ENCODE results near the gene ACTR3.

The ACTR3 gene

DNA sequence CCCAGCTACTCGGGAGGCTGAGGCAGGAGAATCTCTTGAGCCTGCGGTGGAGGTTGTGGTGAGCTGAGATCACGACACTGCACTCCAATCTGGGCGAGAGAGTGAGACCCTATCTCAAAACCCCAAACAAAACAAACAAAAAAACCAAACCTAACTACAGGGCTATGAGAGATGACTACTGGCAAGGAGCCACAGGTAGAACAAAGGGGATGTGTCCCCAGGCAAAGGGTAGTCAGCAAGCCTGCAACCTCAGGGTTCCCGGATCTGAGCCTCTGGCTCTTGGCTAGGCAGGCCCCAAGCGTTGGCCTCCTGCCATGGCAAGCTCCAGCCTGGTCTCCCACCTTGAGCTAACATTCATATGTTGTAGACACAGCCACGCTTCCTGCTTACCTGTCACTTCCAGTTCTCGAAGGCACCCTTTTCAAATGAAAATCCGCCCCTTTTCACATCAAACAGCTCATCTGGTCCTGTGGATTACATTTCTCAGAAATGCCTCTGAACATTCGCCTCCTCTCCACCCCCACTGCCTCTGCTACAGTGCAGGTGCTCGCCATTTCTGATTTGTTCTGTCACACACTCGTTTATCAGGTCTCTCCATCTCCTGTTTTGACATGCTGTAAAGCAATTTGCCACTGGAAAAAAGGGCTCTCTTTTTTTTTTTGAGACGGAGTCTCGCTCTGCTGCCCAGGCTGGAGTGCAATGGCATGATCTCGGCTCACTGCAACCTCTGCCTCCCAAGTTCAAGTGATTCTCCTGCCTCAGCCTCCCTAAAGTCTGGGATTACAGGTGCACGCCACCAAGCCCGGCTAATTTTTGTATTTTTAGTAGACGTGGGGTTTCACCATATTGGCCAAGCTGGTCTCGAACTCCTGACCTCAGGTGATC is 13.1 kb upstream of the ACTR3 start:
- DNase-seq: peak; percentile 51

DNA sequence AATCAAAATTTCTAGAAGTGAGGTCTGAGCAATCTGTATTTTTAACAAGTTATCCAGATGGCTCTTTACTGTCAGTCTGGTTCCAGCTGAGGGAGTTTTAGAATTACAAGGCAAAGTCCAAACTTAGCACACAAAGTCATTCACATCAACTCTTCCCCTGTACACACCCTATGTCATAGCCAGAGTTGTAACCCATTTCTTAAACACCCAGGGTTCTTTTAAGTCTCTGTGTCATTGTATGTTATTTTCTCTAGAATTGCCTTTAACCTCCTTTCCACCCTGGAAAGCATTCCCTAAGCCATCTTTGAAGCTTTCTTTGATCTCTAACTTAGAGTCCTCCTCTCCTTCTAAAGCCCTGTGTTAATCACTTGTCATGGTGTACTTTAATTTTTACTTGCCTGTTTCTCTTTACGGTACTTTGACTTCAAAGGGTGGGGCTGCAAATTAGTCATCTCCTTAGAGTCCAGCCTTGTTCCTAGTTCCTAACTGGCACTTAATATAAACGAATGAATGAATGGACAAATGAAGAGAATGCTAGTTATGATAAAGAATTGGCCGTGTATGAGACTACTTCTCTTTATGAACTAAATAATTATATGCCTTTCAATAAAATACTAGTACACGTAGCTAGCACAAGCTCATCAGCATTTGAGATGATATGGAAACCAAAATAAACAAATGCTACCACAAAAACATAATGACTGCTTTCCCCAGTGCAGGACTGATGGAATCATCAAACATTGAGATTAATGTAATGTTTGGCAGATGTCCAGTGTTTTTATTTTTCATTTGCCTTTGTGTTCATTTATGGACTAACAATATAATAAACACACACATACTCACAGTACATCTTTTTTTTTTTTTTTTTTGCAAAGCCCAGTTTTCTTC is 11.9 kb upstream of the ACTR3 start:
- no peak for DNase-seq

GRCh38 chr2:113878743-113879142 is 11.1 kb upstream of the ACTR3 start:
- no peak for DNase-seq

DNA sequence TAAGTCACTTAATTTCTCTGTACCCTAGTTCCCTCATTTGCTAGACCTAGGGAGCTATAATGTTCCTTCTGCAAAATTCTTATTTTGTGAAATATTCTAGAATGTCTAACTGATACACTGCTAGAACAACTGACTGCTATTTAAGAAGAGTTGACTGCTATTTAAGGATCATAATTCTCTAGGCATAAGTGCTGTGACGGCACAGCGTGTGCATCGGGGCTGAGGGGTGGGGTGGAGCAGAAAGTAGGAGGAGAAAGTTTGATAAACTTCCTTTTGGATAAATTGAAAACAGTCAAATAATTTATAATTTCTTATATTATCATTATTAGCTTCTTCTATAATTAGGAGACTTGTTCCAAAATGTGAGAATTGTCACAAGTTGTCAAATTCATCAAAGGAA is 10.4 kb upstream of the ACTR3 start:
- no peak for DNase-seq

- no peak for DNase-seq
Measured at GRCh38 chr2:113886479-113887008, 3.3 kb upstream of the ACTR3 start.

DNA sequence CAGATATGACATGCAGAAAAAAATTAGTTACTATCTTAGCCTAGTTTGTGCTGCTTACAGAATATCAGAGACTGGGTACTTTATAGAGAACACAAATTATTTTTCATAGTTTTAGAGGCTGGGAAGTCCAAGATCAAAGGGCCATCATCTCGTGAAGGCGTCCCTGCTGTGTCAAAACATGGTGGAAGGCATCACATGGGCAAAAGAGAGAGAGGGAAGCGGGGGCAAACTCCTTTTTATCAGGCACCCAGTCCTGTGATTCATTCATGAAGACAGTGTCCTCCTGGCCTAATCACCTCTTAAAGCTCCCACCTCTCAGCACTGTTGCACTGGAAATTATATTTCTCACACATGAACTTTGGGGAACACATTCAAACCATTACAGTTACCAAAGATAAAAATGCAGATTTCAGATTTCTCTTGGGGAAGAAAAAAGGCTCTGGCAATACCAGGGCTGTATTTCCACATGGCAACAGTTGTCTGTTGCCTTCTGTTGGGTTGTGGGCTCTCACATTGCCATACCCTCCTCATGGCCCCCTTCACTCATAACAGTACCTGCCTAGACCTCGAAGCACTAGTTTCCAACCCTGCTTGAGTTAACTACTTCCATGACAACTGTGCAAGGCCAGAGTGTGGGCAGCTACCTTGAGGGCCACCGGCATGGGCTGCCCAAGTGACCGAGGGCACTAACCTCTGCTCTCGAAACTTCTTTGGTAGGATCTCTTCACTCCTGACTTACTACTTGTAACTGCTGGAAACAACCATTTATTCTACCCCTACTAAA is 2.7 kb upstream of the ACTR3 start:
- DNase-seq: no peak

- no peak for DNase-seq
Measured at GRCh38 chr2:113888641-113889470, 1.0 kb upstream of the ACTR3 start.

- no peak for DNase-seq
Measured at GRCh38 chr2:113890253-113891235, 655 bp downstream of the ACTR3 start.

- DNase-seq: no peak
Measured at GRCh38 chr2:113891265-113891959, 1.5 kb downstream of the ACTR3 start.

- DNase-seq: no peak
Measured at GRCh38 chr2:113892004-113892710, 2.3 kb downstream of the ACTR3 start.

DNA sequence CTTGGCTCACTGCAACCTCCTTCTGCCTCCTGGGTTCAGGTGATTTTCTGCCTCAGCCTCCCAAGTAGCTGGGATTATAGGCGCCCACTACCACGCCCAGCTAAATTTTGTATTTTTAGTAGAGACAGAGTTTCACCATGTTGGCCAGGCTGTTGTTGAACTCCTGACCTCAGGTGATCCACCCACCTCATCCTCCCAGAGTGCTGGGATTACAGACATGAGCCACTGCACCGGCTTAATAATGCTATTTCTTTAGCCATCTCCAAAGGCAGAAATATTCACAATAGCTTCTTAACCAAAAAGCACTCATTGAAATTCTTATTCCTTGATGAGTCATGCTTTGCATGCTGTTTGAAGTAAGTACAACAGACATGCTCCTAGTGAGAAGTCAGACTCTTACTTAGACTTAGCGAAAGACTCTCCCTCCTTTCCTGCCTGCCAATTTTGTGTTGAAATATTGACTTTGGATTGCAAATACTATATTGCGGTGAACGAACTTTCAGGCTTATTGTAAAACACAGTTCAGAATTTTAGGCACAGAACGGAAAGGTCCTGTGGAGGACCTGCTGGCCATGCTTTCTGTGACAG is 4.4 kb downstream of the ACTR3 start:
- DNase-seq: no peak

DNA sequence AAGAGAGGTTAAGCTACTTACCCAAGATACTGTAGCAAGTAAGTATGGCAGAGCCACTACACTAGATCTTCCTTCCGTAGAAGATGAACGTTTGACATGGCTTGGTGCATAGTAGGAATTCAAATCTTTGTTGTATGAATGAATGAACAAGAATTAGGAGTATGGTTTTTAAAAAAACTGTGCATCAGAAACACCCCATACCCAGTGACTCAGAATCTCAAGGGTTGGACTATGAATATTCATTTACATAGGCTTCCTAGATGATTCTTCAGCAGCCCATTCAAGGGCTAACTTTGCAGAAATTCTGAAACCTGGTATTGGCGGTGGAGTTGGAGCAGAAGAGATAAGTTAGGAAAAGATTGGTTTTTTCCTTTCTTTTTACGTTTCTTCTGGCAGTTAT is 5.4 kb downstream of the ACTR3 start:
- DNase-seq: no peak

GRCh38 chr2:113895819-113896563 is 6.1 kb downstream of the ACTR3 start:
- DNase-seq: no peak

DNA sequence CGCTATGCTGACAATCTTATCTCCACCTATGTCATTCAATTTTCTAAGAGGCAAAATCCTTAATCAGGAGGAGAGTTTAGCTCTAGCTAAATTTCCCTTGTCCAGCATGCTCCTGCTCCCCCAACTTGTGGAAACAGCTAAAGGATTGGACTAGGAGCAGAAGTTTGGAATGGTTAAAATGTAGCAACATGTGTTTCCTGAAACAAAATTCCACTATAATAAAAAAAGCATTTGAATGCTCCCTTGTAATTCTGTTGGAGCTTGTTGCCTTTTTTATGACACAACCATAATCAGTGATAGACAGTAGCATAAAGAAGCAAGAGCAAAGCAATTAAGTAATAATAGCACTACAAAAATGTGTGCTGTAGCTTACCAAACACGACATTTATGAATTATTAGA is 6.9 kb downstream of the ACTR3 start:
- DNase-seq: no peak

DNA sequence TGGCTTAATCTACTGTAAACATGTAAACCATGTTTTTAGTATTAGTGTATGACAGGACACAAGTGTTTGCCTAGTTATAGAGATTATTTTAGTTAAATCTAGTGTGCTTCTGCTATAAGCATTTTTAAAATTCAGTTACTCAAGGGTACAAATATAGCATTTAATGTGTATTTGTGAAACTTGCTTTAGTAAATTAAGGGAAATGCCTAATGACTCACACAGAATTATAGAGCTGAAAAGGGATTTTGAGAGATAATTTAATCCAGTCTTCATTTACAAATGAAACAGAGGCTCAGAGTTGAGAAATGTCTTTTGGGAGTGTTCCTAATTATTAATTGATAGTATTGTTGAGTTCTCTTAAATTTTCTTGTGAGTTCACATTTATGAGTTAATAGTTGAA is 8.2 kb downstream of the ACTR3 start:
- no peak for DNase-seq

GRCh38 chr2:113899166-113899565 is 9.3 kb downstream of the ACTR3 start:
- DNase-seq: no peak

DNA sequence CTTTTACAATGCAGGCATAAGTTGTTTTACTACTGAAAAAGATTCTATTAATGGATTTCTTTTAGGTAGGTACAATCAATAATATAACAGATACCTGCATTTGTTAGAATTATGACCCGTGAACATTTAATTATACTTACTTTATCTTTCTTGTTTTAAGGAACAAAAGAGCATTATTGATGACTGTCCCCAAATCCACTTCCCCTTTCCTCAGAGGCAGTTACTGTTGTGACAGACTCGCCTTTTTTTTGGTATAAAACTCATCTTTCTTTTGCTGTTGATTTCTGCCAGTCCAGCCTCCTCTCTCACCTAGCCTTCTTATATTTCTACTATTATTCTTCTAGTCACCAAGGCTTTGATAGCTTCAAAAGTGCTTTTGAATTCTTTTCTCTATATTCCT is 12.1 kb downstream of the ACTR3 start:
- DNase-seq: no peak

DNA sequence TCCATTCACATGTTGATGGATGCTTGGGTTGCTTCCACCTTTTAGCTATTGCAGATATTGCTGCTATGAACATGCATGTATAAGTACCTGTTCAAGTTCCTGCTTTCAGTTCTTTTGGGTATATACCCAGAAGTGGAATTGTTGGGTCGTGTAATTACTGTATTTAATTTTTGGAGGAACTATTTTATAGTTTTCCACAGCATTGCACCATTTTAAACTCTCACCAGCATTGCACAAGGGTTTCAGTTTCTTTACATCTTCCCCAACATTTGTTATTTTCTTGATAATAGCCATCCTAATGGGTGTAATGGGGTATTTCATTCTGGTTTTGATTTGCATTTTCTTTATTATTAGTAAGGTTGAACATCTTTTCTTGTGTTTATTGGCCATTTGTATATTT is 16.0 kb downstream of the ACTR3 start:
- DNase-seq: no peak

Data from NCI-H2107 (cell line).